SW480 (cell line): ENCODE measurements around the gene APOC1.
"Not testable (repeated sequence)": the region's sequence is repeated elsewhere in the genome, so short reads cannot be mapped to it uniquely, and the experiment has no call there.

Experiments used
- DNase-seq: peaks from one replicate; pipeline ENCODE4 v3.0.0-alpha.2; 2016; ENCODE audit warnings: low spot score

The APOC1 gene

DNA sequence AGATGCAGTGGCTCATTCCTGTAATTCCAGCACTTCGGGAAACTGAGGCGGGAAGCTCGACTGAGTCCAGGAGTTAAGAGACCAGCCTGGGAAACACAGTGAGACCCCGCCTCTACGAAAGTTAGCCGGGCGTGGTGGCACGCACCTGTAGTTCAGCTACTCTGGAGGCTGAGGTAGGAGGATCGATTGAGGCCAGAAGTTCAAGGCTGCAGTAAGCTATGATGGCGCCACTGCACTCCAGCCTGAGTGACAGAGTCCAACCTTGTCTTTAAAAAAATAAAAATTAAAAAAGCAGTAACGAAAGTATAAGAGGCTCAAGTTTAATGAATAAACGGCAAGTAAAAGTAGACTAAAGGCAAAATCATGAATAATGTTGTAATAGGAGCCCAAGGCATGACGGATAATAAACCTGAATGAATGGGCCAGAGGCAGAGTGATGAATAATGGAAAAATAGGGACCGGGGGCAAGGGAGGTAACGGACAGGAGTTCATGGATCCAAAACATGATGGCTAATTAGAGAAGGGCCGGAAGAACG, 24.5 kb upstream of the APOC1 start:
- DNase-seq, result no peak

DNA sequence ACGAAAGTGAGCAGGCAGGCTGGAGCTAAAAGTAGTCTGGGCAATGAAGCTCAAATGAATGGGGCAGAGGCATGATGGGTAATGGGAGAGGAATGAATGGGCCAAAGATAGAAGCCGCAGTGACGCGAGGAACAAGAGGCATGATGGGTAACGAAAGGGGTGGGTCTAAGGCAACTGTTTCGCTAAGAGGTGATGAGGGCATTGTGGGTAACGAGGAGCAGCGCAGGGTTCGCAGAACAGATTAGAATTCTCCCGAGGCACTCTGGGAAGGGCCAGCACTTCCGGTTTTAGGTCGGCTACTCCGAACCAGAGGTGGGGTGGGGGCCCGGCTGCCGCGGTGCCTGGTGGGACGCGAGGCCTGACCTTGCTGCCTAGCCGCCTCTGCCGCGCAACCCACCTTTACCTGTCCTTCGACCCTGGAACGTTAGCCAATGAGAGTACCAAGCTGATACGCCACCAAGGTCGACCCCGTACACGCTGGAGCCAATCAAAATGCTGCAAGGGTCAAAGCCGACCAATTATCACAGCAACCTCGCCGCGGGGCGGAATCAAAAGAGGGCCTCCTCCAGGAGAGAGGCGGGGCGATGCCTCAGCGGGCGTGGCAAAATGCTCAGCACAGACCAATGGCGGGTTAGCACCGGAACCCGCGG, 23.9 kb upstream of the APOC1 start:
- DNase-seq, result peak; percentile 100

DNA sequence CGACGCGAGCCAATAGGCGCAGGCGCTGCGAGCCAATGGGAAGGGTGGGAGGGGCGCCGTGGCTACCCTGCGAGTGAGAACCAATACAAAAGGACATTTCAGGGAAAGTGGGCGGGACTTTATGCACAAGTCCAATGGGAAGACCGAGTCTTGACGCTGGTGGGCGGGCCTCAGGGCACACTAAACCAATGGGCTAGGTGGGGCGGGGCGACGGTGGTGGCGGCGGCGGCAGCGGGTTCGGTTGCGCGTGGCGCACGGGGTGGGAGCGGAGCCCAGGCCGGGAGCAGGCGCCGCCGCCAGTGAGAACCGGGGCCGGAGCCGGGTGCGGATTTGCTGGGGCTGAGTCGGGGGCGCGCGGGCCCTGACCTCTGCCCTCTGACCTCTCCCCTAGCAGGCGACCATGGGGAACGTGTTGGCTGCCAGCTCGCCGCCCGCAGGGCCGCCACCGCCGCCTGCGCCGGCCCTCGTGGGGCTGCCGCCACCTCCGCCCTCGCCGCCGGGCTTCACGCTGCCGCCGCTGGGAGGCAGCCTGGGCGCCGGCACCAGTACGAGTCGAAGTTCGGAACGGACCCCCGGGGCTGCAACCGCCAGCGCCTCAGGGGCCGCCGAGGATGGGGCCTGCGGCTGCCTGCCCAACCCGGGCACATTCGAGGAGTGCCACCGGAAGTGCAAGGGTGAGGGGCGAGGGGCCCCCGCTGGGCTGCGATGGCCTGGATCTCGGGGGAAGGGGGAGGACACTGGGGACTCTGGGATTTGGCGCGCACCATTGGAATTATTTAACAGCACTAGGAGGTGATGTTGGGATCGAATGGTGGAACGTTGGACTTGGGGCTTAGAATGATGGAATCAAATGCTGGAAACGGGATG, 23.2 kb upstream of the APOC1 start, which contains the start of gene TOMM40:
TOMM40 (plus strand) TSS at position 239 of the 867 bp plus-strand sequence; CDS start at position 401, 162 bp downstream.
- DNase-seq, result peak; percentile 100

DNA sequence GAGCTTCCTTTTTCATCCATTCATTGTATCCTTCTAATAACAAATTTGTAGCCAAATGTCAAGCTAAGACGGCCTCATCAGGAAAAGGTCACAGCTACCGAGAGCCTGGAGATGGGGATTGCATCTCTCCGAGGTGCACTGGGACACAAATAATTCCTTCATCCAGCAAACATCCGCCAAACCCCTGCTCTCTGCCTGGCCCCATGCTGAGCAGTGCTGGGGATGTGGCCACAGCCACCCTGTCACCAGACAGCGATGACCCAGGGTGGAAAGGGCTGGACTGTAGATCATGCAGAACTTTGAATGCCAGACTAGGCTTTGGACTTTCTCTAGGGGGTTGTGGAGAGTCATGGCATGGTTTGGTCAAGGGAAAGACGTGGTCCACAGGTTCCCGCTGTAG, 21.5 kb upstream of the APOC1 start:
- no peak for DNase-seq

DNA sequence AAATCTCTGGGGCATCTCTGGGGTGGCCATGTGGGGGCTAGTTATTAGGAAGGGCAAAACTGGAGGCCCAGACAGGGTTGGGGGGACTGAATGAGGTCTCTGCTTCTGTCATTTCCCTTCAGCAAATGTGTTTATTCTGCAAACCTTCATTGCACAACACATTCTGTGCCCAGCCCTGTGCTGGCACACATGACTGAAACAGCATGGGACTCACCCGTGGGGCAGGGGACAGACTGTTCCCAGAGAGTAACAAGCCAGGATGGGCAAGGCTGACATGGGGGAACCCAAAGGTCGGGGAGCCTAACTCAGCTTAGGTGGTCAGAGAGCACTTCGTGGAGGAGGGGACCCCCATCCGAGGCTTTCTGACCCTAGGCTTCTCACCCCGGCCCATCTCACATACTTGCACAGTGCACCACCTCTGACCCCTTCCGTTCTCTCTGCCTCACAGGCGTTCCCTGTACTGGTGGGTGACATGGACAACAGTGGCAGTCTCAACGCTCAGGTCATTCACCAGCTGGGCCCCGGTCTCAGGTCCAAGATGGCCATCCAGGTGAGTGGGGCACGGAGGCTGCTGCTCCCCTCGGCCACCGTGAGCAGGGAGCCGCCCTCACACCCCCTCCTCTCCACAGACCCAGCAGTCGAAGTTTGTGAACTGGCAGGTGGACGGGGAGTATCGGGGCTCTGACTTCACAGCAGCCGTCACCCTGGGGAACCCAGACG, 20.9 kb upstream of the APOC1 start:
- DNase-seq, result no peak

DNA sequence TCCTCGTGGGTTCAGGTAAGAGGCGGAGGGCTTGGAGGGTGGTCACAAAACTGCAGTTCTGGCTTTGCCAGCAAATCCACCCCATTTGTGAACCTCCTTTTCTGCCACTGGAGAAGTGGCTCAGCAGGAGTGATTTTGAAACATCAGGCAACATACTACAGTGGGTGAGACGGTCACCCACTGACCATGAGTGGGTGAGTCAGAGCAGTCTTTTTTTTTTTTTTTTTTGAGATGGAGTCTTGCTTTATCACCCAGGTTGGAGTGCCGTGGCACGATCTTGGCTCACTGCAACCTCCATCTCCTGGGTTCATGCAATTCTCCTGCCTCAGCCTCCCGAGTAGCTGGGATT, 20.4 kb upstream of the APOC1 start:
- no peak for DNase-seq

DNA sequence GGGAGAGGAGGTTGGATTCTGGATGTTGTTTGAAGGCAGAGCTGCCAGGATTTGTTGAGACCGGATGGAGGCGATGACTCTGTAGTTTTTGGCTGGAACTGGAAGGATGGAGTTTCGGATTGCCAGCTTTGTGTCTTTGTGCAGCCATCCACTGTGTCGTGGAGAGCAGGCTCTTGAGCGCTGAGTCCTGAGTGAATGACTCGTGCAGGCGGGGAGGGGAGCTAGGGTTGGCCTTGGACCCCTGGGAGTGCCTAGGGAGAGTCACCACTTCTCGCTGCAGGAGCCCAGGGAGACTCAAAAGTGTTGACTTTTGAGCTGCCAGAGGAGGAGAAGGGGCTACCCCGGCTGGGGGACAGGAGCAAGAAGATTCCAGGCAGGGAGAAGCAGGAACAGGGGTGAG, 19.5 kb upstream of the APOC1 start:
- DNase-seq, result no peak

DNA sequence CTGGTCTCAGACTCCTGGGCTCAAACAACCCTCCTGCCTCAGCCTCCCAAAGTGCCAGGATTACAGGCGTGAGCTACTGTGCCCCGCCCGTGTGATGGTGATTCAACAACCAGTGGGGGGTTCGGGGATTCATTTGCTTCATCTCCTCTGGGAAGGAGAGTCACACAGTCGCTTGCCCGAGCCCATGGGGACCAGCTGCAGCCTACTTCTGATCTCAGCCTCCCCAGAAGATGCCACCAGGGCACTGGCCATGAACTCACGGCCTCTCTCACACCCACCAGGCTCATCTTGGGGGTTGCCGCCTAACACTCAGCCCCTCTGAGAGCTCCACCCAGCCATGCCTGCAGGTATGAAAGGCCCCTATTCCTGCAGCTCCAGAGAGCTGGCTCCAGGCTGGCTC, 16.6 kb upstream of the APOC1 start:
- DNase-seq, result no peak

DNA sequence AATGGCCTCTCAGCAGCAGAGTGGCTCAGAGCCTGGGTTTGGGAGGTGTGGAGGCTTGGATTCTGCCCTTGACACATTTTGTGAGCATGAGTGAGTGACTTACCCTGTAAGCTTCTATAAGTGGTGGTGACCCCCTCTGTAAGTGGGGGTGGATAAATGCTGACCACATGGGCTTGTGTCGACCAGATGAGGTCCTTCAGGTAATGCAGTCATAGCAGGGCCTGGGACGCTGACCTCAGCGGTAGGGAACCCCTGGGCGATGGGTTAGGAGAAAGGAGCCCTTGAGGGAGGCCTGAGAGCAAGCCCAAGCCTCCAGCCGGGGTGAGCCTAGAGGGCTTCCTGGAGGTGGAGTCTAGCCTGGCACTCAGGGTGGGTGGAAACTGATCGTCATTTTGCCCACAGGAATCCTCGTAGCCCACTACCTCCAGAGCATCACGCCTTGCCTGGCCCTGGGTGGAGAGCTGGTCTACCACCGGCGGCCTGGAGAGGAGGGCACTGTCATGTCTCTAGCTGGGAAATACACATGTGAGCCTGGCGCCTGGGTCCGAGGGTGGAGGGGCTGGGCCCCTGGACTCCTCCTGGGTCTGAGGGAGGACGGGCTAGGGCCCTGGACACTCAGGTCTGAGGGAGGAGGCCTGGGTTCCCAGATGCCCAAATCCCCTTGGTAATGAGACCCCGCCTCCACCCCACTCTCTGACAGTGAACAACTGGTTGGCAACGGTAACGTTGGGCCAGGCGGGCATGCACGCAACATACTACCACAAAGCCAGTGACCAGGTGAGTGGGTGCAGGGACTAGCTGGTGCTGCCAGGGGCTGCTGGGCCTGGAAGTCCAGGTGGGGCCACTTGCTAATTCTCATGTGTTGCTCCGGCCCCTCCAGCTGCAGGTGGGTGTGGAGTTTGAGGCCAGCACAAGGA, 13.8 kb upstream of the APOC1 start:
- no peak for DNase-seq

DNA sequence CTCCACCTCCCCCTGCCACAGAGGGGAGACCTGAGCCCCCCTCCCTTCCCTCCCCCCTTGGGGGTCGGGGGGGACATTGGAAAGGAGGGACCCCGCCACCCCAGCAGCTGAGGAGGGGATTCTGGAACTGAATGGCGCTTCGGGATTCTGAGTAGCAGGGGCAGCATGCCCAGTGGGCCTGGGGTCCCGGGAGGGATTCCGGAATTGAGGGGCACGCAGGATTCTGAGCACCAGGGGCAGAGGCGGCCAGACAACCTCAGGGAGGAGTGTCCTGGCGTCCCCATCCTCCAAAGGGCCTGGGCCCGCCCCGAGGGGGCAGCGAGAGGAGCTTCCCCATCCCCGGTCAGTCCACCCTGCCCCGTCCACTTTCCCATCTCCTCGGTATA, 11.2 kb upstream of the APOC1 start:
- no peak for DNase-seq

DNA sequence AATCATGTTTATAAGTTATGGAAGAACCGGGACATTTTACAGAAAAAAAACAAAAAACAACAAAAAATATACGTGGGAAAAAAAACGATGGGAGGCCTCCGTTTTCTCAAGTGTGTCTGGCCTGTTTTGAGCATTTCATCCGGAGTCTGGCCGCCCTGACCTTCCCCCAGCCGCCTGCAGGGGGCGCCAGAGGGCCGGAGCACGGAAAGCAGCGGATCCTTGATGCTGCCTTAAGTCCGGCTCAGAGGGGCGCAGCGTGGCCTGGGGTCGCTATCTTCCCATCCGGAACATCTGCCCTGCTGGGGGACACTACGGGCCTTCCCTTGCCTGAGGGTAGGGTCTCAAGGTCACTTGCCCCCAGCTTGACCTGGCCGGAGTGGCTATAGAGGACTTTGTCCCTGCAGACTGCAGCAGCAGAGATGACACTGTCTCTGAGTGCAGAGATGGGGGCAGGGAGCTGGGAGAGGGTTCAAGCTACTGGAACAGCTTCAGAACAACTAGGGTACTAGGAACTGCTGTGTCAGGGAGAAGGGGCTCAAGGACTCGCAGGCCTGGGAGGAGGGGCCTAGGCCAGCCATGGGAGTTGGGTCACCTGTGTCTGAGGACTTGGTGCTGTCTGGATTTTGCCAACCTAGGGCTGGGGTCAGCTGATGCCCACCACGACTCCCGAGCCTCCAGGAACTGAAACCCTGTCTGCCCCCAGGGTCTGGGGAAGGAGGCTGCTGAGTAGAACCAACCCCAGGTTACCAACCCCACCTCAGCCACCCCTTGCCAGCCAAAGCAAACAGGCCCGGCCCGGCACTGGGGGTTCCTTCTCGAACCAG, 10.6 kb upstream of the APOC1 start:
- peak; percentile 40 for DNase-seq

DNA sequence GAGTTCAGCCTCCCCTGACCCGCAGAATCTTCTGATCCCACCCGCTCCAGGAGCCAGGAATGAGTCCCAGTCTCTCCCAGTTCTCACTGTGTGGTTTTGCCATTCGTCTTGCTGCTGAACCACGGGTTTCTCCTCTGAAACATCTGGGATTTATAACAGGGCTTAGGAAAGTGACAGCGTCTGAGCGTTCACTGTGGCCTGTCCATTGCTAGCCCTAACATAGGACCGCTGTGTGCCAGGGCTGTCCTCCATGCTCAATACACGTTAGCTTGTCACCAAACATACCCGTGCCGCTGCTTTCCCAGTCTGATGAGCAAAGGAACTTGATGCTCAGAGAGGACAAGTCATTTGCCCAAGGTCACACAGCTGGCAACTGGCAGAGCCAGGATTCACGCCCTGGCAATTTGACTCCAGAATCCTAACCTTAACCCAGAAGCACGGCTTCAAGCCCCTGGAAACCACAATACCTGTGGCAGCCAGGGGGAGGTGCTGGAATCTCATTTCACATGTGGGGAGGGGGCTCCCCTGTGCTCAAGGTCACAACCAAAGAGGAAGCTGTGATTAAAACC, 9.9 kb upstream of the APOC1 start:
- no peak for DNase-seq

DNA sequence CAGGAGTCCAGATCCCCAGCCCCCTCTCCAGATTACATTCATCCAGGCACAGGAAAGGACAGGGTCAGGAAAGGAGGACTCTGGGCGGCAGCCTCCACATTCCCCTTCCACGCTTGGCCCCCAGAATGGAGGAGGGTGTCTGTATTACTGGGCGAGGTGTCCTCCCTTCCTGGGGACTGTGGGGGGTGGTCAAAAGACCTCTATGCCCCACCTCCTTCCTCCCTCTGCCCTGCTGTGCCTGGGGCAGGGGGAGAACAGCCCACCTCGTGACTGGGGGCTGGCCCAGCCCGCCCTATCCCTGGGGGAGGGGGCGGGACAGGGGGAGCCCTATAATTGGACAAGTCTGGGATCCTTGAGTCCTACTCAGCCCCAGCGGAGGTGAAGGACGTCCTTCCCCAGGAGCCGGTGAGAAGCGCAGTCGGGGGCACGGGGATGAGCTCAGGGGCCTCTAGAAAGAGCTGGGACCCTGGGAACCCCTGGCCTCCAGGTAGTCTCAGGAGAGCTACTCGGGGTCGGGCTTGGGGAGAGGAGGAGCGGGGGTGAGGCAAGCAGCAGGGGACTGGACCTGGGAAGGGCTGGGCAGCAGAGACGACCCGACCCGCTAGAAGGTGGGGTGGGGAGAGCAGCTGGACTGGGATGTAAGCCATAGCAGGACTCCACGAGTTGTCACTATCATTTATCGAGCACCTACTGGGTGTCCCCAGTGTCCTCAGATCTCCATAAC, 8.8 kb upstream of the APOC1 start, which contains the start of gene APOE:
APOE (plus strand) TSS at position 360 of the 724 bp plus-strand sequence. CDS start 829 bp downstream, outside the sequence.
- DNase-seq, result peak; percentile 53

DNA sequence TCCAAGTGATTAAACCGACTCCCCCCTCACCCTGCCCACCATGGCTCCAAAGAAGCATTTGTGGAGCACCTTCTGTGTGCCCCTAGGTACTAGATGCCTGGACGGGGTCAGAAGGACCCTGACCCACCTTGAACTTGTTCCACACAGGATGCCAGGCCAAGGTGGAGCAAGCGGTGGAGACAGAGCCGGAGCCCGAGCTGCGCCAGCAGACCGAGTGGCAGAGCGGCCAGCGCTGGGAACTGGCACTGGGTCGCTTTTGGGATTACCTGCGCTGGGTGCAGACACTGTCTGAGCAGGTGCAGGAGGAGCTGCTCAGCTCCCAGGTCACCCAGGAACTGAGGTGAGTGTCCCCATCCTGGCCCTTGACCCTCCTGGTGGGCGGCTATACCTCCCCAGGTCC, 6.8 kb upstream of the APOC1 start:
- no peak for DNase-seq

DNA sequence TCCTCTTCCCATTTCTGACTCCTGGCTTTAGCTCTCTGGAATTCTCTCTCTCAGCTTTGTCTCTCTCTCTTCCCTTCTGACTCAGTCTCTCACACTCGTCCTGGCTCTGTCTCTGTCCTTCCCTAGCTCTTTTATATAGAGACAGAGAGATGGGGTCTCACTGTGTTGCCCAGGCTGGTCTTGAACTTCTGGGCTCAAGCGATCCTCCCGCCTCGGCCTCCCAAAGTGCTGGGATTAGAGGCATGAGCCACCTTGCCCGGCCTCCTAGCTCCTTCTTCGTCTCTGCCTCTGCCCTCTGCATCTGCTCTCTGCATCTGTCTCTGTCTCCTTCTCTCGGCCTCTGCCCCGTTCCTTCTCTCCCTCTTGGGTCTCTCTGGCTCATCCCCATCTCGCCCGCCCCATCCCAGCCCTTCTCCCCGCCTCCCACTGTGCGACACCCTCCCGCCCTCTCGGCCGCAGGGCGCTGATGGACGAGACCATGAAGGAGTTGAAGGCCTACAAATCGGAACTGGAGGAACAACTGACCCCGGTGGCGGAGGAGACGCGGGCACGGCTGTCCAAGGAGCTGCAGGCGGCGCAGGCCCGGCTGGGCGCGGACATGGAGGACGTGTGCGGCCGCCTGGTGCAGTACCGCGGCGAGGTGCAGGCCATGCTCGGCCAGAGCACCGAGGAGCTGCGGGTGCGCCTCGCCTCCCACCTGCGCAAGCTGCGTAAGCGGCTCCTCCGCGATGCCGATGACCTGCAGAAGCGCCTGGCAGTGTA, 6.2 kb upstream of the APOC1 start:
- no peak for DNase-seq

DNA sequence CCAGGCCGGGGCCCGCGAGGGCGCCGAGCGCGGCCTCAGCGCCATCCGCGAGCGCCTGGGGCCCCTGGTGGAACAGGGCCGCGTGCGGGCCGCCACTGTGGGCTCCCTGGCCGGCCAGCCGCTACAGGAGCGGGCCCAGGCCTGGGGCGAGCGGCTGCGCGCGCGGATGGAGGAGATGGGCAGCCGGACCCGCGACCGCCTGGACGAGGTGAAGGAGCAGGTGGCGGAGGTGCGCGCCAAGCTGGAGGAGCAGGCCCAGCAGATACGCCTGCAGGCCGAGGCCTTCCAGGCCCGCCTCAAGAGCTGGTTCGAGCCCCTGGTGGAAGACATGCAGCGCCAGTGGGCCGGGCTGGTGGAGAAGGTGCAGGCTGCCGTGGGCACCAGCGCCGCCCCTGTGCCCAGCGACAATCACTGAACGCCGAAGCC, 5.6 kb upstream of the APOC1 start:
- no peak for DNase-seq

DNA sequence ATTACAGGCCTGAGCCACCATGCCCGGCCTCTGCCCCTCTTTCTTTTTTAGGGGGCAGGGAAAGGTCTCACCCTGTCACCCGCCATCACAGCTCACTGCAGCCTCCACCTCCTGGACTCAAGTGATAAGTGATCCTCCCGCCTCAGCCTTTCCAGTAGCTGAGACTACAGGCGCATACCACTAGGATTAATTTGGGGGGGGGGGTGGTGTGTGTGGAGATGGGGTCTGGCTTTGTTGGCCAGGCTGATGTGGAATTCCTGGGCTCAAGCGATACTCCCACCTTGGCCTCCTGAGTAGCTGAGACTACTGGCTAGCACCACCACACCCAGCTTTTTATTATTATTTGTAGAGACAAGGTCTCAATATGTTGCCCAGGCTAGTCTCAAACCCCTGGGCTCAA, 4.6 kb upstream of the APOC1 start:
- no peak for DNase-seq

DNA sequence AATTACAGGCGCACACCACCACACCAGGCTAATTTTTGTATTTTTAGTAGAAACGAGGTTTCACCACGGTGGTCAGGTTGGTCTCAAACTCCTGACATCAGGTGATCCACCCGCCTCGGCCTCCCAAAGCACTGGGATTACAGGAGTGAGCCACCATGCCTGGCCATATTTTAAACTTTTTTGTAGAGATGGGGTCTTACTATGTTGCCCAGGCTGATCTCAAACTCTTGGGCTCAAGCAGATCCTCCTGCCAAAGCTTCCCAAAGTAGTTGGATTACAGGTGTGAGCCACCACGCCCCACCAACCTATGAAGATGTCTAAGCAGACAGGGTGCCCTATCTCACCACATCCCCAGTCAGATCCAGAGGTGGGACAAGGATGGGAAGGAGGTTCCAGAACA, 2.5 kb upstream of the APOC1 start:
- DNase-seq, result not testable (repeated sequence)

DNA sequence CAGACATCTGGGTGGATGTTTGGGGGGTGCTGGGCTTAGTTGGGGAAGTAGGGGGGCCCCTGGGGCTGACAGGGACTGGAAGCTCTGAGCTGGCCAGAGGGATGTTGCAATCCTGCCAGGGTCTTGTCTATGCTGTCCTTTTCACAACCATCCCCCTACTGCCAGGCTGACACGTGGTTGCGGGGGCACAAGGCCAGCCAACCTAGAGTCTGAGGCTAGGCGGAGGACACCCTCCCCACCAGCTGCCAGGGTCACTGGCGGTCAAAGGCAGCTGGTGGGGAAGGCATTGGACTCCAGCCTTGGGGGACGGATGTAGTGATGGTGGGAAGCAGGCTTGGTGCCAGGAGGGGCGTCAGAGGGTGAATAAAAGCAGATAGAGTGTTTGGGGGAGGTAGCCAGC, 1.6 kb upstream of the APOC1 start:
- no peak for DNase-seq
